Omental fat pad (tissue), 4 donors: Measurements from ENCODE around the gene KCTD12. TPM values are rescaled to one million over a fixed set of nuclear protein-coding genes. Genes with fewer than 3 reads are reported as not detected.
A peak's percentile ranks its signal among the peaks of the same experiment; 100 is the strongest.

Experiments
- ATAC-seq: fragments of 150-250 bp; one replicate; pipeline ENCODE4 v1.9.1; 2016; ENCODE audit warnings: mild to moderate bottlenecking, moderate library complexity; ENCODE audit not compliant: low FRiP score
- DNase-seq: peaks from one replicate; pipeline ENCODE4 v3.0.0-alpha.2; 2019; ENCODE audit warnings: low spot score
- total RNA-seq, 4 donors: library from RNA; depleted of rRNA; stranded (reverse); fragments of >200 nt; gene quantifications; one replicate each; pipeline ENCODE4 v1.1.0, GENCODE V29; 2016
- TF ChIP-seq, protein P1 (sequence below), 3 donors: fragments of 450-650 bp; IDR thresholded peaks; one replicate each; pipeline ENCODE4 v1.5.1; 2016 to 2017; ENCODE audit warnings: antibody characterized with exemption in 3 of 3, mild to moderate bottlenecking in 3 of 3, moderate library complexity in 2 of 3

KCTD12 gene
- 100 to 1,000 TPM in 1 of 4 donors, 10 to 100 TPM in 3; 64.0 to 214 (median 96.2) TPM for total RNA-seq

DNA sequence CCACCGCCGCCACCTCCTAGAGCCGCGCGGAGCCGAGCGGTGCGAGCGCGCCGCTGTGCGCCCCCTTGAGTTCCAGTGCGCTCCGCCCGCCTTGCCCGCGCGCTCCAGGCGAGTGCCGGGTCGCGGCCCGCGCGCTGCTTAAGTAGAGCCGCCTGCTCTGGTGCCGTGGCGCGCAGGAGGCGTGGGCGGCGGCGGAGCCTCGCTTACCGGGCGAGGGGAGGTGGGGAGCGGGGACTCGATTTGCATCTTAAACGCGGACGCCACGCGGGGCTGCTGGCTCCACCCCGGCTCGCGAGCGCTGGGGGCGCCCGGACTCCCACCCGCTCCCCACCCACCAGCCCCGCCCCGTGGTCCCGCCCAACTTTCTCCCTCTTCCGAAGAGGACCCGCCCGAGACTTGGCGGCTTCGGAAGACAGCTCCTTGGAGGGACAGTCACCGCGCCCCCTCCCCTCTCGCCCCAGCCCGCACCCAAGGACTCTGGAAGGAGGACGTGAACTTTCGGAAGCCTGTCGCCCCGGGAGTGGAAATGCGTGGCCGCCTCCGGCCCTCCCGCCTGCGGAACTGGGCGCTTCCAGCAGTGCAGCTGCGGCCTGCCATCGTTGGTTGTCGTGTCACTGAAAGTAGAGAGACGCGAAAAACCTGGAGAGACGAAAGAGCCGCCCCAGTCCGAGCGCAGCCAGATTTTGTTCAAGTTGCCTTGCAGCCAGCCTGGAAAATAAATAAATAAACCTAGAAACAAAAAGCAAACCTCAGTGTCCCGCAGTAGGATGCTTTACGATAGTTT is at the start of gene KCTD12:
Gene KCTD12, minus strand, starts transcription at position 114 of the 784 bp plus-strand sequence. CDS start 257 bp downstream, outside the sequence.
- DNase-seq (peak; percentile 44), ATAC-seq (peak; percentile 83)
- TF ChIP-seq, protein P1, sequence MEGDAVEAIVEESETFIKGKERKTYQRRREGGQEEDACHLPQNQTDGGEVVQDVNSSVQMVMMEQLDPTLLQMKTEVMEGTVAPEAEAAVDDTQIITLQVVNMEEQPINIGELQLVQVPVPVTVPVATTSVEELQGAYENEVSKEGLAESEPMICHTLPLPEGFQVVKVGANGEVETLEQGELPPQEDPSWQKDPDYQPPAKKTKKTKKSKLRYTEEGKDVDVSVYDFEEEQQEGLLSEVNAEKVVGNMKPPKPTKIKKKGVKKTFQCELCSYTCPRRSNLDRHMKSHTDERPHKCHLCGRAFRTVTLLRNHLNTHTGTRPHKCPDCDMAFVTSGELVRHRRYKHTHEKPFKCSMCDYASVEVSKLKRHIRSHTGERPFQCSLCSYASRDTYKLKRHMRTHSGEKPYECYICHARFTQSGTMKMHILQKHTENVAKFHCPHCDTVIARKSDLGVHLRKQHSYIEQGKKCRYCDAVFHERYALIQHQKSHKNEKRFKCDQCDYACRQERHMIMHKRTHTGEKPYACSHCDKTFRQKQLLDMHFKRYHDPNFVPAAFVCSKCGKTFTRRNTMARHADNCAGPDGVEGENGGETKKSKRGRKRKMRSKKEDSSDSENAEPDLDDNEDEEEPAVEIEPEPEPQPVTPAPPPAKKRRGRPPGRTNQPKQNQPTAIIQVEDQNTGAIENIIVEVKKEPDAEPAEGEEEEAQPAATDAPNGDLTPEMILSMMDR (IDR thresholded peaks at IDR 0.05) = no peak

DNA sequence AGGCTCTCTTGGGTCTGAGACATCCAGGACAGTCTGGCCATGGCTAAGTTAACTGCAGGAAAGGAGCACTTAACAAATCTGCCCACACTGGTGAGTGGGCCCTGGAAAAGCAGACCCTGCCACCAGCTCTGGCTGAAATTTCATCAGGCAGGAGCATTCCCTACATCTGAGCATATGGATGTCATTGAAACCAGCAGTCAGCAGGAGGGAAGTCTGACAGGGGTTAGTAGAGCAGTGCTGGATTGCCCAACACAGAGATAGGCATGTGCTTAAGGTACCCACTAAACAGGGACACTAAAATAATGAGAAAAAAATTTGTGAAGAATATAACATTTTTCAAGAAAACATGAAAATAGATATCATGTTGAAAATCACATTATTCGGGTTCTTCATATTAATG is 48.5 kb upstream of the KCTD12 start:
- ATAC-seq = no peak
- TF ChIP-seq, protein P1 (IDR thresholded peaks at IDR 0.05) = no peak
- no peak for DNase-seq

DNA sequence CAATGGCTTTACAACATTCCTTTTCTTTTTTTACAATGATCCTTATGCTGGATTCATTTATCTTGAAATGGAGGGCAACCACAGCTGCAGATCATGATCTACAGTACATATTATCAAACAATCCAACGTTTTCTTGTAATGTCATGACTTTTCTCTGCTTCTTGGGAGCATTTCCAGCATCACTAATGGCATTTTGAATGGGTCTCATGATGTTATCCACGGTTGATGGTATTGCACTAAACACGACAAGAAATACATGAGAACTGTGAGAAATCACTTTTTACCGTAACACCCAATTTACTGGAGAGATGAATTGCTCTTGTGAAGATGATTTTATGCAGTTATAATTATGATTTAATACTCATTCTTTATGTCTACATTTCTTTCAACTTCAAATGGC is 45.9 kb upstream of the KCTD12 start:
- TF ChIP-seq, protein P1 (IDR thresholded peaks at IDR 0.05) = no peak
- ATAC-seq (no peak), DNase-seq (no peak)

DNA sequence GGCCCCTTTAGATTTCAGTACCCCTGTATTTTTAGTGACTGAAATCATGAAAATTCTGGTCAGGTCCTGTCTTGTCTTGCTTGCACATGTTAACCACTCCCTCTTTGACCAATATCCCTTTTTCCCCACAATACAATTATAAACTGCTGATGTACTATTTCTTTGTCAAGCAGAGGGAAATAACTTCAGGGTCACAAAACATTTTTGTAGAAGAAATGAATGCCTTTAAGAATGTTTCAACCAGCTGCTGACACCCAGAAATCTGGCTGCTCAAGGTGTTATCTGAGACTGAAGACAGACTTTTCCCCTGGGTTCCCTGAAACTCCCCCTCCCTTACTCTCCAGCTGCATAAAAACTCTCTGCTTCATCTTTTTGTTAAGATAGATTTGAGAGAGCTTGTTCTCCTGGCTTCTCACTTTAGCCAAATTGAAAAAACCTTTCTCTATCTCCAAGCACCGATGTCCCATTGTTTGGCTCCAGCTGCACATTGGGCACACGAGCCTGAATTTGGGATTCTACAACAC is 43.7 kb upstream of the KCTD12 start:
- DNase-seq (no peak), ATAC-seq (no peak)
- TF ChIP-seq, protein P1 (IDR thresholded peaks at IDR 0.05) = no peak

DNA sequence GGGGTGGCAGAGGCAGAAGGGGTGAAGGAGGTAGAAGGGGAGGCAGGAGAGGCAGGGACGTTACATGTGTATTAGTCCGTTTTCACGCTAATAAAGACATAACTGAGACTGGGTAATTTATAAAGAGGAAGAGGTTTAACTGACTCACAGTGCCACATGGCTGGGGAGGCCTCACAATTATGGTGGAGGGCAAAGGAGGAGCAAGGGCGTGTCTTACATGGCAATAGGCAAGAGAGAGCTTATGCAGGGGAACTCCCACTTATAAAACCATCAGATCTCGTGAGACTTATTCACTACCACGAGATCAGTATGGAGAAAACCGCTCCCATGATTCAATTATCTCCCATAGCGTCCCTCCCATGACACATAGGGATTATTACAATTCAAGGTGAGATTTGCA is 43.1 kb upstream of the KCTD12 start:
- DNase-seq (no peak), ATAC-seq (no peak)
- TF ChIP-seq, protein P1 (IDR thresholded peaks at IDR 0.05) = no peak

DNA sequence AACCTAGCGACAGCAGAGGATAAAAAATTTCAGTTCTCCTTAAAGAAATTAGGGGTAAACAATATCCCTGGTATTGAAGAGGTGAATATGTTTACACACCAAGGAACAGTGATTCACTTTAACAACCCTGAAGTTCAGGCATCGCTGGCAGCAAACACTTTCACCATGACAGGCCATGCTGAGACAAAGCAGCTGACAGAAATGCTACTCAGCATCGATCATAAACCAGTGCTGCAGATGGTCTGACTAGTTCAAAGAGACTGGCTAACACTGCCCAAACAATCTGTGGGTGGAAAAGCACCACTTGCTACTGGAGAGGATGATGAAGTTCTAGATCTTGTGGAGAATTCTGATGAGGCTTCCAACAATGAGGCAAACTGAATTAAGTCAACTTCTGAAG is 42.3 kb upstream of the KCTD12 start:
- ATAC-seq (no peak), DNase-seq (no peak)
- TF ChIP-seq, protein P1 (IDR thresholded peaks at IDR 0.05) = no peak

DNA sequence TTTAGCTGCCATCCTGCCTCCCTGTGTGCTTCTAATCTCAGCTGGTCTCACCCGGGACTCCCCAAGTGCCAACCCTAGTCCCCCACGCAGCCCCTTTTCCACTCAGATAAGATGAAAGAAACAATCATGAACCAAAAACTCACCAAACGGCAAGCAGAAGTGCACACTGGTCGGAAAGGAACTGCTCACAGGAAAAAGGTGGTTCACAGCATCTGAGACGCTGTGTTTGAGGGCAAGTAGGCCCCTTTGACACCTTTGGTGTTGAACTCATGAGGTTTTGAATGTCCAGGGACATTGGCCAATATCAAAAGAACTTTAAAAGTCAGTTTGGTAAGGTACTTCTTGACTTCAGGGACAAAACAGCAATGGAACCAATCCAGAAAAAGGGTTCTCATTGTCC is 41.8 kb upstream of the KCTD12 start:
- no peak for DNase-seq
- ATAC-seq = no peak
- TF ChIP-seq, protein P1 (IDR thresholded peaks at IDR 0.05) = no peak
